ENCODE data around the gene PADI2.
"Not testable (repeated sequence)": the region's sequence is repeated elsewhere in the genome, so short reads cannot be mapped to it uniquely, and the experiment has no call there.

The PADI2 gene

GRCh38 chr1:17081439-17081838 lies 37.8 kb downstream of the PADI2 start:
- no peak for DNase-seq (ENCODE audit: low spot score)

- DNase-seq (ENCODE audit: low spot score), result no peak
Measured at GRCh38 chr1:17080880-17081279, 38.4 kb downstream of the PADI2 start.

- no peak for DNase-seq (ENCODE audit: low spot score)
Measured at GRCh38 chr1:17080085-17080759, 39.0 kb downstream of the PADI2 start.

- DNase-seq (ENCODE audit: low spot score), result no peak
Measured at GRCh38 chr1:17078991-17079868, 40.0 kb downstream of the PADI2 start.

GRCh38 chr1:17075470-17076255 lies 43.6 kb downstream of the PADI2 start:
- no peak for DNase-seq (ENCODE audit: low spot score)

GRCh38 chr1:17071794-17072193 lies 47.5 kb downstream of the PADI2 start:
- no peak for DNase-seq (ENCODE audit: low spot score)

GRCh38 chr1:17070163-17070525 lies 49.1 kb downstream of the PADI2 start:
- DNase-seq (ENCODE audit: low spot score), result no peak

GRCh38 chr1:17069452-17070162 lies 49.6 kb downstream of the PADI2 start:
- no peak for DNase-seq (ENCODE audit: low spot score)

GRCh38 chr1:17068789-17069188 lies 50.5 kb downstream of the PADI2 start:
- DNase-seq (ENCODE audit: low spot score), result no peak

- DNase-seq (ENCODE audit: low spot score), result no peak
Measured at GRCh38 chr1:17067465-17068240, 51.6 kb downstream of the PADI2 start.

- no peak for DNase-seq (ENCODE audit: low spot score)
Measured at GRCh38 chr1:17067069-17067426, 52.2 kb downstream of the PADI2 start.

GRCh38 chr1:17066361-17067068 lies 52.7 kb downstream of the PADI2 start:
- DNase-seq (ENCODE audit: low spot score), result no peak

GRCh38 chr1:17065666-17066065 lies 53.6 kb downstream of the PADI2 start:
- DNase-seq (ENCODE audit: low spot score), result no peak

GRCh38 chr1:17062751-17063150 lies 56.5 kb downstream of the PADI2 start:
- DNase-seq (ENCODE audit: low spot score), result not testable (repeated sequence)

GRCh38 chr1:17061892-17062291 lies 57.4 kb downstream of the PADI2 start:
- no peak for DNase-seq (ENCODE audit: low spot score)

- DNase-seq (ENCODE audit: low spot score), result no peak
Measured at GRCh38 chr1:17061486-17061885, 57.8 kb downstream of the PADI2 start.

GRCh38 chr1:17060306-17060749 lies 58.9 kb downstream of the PADI2 start:
- no peak for DNase-seq (ENCODE audit: low spot score)

GRCh38 chr1:17059391-17060305 lies 59.6 kb downstream of the PADI2 start:
- peak; percentile 83 for DNase-seq (ENCODE audit: low spot score)

- no peak for DNase-seq (ENCODE audit: low spot score)
Measured at GRCh38 chr1:17056551-17056950, 62.7 kb downstream of the PADI2 start.

GRCh38 chr1:17055801-17056200 lies 63.5 kb downstream of the PADI2 start:
- no peak for DNase-seq (ENCODE audit: low spot score)

All from D341Med (cell line).